Measurements from ENCODE around the gene HIGD1C.
"Not testable (repeated sequence)": the region's sequence is repeated elsewhere in the genome, so short reads cannot be mapped to it uniquely, and the experiment has no call there.

The HIGD1C gene

DNA sequence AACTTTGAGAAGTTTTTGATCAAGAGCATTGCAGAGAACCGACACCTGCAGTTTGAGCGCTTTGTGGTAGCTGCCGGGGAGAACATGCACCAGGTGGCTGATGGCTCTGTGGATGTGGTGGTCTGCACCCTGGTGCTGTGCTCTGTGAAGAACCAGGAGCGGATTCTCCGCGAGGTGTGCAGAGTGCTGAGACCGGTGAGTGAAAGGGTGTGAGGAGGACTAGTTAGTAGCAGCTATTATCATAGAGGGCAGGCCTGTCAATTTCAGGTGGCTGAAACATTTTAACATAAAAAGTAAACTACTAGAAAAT is 27.0 kb upstream of the HIGD1C start:
- Histone ChIP-seq H3K4me3 (ENCODE audit: low read length) (peak overlapping the region; percentile 72), H3K4me1 (ENCODE audit: insufficient read depth, low read length) (peaks cover 23% of the 10 kb centered on the region; the same call in 1 of the 2 replicates), H3K9ac (ENCODE audit: low read depth, low read length) (peak overlapping the region; percentile 67; the same call in 1 of the 2 replicates), H3K27me3 (ENCODE audit: insufficient read depth, low read length) (no peaks in the 10 kb centered on the region), H3K36me3 (ENCODE audit: insufficient read depth, low read depth, low read length) (no peaks in the 10 kb centered on the region), H3K9me3 (ENCODE audit: insufficient read depth, low read depth, low read length) (no peaks in the 10 kb centered on the region), H3K27ac (ENCODE audit: low read length) (no peak overlapping the region)

DNA sequence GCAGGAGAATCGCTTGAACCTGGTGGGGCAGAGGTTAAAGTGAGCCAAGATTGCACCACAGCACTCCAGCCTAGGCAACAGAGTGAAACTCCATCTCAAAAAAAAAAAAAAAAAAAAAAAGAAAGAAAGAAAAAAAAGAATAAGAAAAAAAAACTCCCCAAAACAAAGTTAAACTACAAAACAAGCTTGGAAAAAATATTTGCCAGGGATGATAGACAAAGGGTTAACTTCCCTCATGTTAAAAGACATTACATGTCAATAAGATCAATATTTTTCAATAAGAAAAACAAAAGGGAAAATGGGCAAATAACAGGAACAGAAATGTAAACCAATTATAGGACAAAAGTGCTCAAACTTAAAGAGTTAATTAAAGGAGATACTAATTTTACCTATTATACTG is 26.4 kb upstream of the HIGD1C start:
- Histone ChIP-seq H3K27ac (ENCODE audit: low read length) (no peak overlapping the region), H3K4me3 (ENCODE audit: low read length) (peak overlapping the region; percentile 72), H3K27me3 (ENCODE audit: insufficient read depth, low read length) (no peaks in the 10 kb centered on the region), H3K4me1 (ENCODE audit: insufficient read depth, low read length) (peaks cover 23% of the 10 kb centered on the region; the same call in 1 of the 2 replicates), H3K9me3 (ENCODE audit: insufficient read depth, low read depth, low read length) (no peaks in the 10 kb centered on the region), H3K9ac (ENCODE audit: low read depth, low read length) (no peak overlapping the region), H3K36me3 (ENCODE audit: insufficient read depth, low read depth, low read length) (no peaks in the 10 kb centered on the region)

DNA sequence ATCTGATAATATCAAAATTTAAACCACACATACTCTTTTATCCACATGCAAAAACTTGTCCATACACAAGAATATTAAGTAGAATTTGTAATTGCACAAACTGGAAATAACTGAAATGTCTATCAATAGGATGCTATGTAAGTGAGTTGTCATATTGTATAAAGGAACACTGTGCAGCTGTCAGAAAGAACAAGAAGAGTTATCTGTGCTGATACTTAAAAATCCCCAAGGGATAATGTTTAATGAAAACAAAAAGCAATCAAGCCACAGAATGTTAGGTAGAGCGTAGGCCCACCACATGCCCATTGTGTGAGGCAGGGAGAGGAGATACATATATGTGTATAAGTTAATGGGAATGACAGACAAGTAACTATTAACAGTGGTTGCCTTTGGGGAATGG is 25.9 kb upstream of the HIGD1C start:
- Histone ChIP-seq H3K27ac (ENCODE audit: low read length) (no peak overlapping the region), H3K4me1 (ENCODE audit: insufficient read depth, low read length) (peaks cover 23% of the 10 kb centered on the region; the same call in 1 of the 2 replicates), H3K9me3 (ENCODE audit: insufficient read depth, low read depth, low read length) (no peaks in the 10 kb centered on the region), H3K27me3 (ENCODE audit: insufficient read depth, low read length) (no peaks in the 10 kb centered on the region), H3K9ac (ENCODE audit: low read depth, low read length) (no peak overlapping the region), H3K36me3 (ENCODE audit: insufficient read depth, low read depth, low read length) (no peaks in the 10 kb centered on the region), H3K4me3 (ENCODE audit: low read length) (peak overlapping the region; percentile 36; the same call in 1 of the 2 replicates)

DNA sequence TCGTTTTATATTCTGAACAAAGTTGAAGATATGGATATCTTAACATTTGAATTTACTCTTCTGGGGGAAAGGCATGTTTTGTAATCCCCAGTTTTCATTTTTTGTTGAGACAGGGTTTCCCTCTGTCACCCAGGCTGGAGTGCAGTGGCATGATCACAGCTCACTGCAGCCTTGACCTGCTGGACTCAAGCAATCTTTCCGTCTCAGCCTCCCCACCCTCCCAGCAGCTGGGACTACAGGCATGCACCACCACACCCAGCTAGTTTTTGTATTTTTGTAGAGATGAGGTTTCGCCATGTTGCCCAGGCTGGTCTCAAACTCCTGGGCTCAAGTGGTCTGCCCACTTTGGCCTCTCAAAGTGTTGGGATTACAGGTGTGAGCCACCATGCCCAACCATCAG is 25.4 kb upstream of the HIGD1C start:
- H3K4me1 ChIP-seq (ENCODE audit: insufficient read depth, low read length) = peaks cover 23% of the 10 kb centered on the region; the same call in 1 of the 2 replicates
- H3K36me3 ChIP-seq (ENCODE audit: insufficient read depth, low read depth, low read length); H3K27me3 ChIP-seq (ENCODE audit: insufficient read depth, low read length); H3K27ac ChIP-seq (ENCODE audit: low read length); H3K9me3 ChIP-seq (ENCODE audit: insufficient read depth, low read depth, low read length); H3K9ac ChIP-seq (ENCODE audit: low read depth, low read length): not testable (repeated sequence)
- peak overlapping the region; percentile 36; the same call in 1 of the 2 replicates for H3K4me3 ChIP-seq (ENCODE audit: low read length)

DNA sequence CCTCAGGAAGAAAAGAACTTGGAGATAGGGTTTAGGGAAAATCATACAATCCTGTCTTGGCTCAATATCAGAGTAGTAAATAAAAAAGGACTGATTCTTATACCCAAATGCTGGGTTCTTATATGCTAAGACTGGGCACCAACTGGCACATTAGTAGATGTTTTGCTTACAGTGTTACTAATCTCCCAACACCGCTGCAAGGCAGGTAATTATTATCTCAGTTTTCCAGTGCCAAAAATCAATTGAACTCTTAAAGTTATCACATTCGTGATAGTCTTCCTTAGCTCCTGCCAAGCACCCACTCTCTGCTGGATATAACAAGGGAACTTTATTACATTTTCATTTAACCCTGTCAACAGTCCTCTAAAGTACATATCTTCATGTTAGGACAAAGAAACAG is 25.0 kb upstream of the HIGD1C start:
- Histone ChIP-seq H3K9ac (ENCODE audit: low read depth, low read length) (no peak overlapping the region), H3K36me3 (ENCODE audit: insufficient read depth, low read depth, low read length) (no peaks in the 10 kb centered on the region), H3K4me1 (ENCODE audit: insufficient read depth, low read length) (peaks cover 21% of the 10 kb centered on the region; the same call in 1 of the 2 replicates), H3K27me3 (ENCODE audit: insufficient read depth, low read length) (no peaks in the 10 kb centered on the region), H3K9me3 (ENCODE audit: insufficient read depth, low read depth, low read length) (no peaks in the 10 kb centered on the region), H3K4me3 (ENCODE audit: low read length) (no peak overlapping the region), H3K27ac (ENCODE audit: low read length) (no peak overlapping the region)

DNA sequence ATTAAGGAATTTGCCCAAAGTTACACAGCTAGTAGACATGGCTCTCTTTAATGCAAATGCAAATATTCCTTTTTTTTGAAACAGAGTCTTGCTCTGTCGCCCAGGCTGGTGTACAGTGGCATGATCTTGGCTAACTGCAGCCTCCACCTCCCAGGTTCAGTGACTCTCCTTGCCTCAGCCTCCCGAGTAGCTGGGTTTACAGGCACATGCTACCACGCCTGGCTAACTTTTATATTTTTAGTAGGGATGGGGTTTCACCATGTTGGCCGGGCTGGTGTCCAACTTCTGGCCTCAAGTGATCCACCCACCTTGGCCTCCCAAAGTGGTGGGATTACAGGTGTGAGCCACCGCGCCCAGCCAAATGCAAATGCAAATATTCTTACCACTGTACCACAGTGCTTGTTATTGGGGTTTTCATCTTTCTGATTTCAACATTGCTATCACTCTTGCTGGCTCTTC is 24.5 kb upstream of the HIGD1C start:
- H3K9me3 ChIP-seq (ENCODE audit: insufficient read depth, low read depth, low read length) = no peaks in the 10 kb centered on the region
- H3K36me3 ChIP-seq (ENCODE audit: insufficient read depth, low read depth, low read length) = no peaks in the 10 kb centered on the region
- H3K9ac ChIP-seq (ENCODE audit: low read depth, low read length) = no peak overlapping the region
- H3K27me3 ChIP-seq (ENCODE audit: insufficient read depth, low read length) = no peaks in the 10 kb centered on the region
- H3K4me3 ChIP-seq (ENCODE audit: low read length) = no peak overlapping the region; the same call in 1 of the 2 replicates
- H3K4me1 ChIP-seq (ENCODE audit: insufficient read depth, low read length) = peaks cover 16% of the 10 kb centered on the region; the same call in 1 of the 2 replicates
- H3K27ac ChIP-seq (ENCODE audit: low read length) = no peak overlapping the region

DNA sequence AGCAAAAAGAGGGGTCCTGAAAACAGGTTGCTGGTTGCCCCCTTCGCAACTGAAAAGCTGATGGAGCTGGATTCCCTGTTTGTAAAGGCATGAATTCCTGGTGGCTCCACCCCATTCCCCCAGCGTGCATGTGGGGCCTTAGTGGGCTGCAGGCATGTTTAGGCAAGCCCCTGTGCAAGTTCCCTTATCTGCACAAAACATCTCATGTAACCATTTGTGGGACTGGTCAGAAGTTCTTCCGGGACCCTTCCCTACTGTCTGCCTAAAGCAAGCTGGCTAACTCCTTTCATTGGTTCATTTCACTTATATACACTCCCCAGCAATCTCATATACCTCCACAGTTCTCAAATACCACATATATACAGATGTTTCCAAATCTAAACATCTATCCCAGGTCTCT is 24.0 kb upstream of the HIGD1C start:
- H3K36me3 ChIP-seq (ENCODE audit: insufficient read depth, low read depth, low read length) = no peaks in the 10 kb centered on the region
- no peak overlapping the region for H3K27ac ChIP-seq (ENCODE audit: low read length)
- no peaks in the 10 kb centered on the region for H3K9me3 ChIP-seq (ENCODE audit: insufficient read depth, low read depth, low read length)
- H3K4me1 ChIP-seq (ENCODE audit: insufficient read depth, low read length) = peaks cover 11% of the 10 kb centered on the region; the same call in 1 of the 2 replicates
- H3K4me3 ChIP-seq (ENCODE audit: low read length) = peak overlapping the region; percentile 27; the same call in 1 of the 2 replicates
- no peaks in the 10 kb centered on the region for H3K27me3 ChIP-seq (ENCODE audit: insufficient read depth, low read length)
- no peak overlapping the region for H3K9ac ChIP-seq (ENCODE audit: low read depth, low read length)

DNA sequence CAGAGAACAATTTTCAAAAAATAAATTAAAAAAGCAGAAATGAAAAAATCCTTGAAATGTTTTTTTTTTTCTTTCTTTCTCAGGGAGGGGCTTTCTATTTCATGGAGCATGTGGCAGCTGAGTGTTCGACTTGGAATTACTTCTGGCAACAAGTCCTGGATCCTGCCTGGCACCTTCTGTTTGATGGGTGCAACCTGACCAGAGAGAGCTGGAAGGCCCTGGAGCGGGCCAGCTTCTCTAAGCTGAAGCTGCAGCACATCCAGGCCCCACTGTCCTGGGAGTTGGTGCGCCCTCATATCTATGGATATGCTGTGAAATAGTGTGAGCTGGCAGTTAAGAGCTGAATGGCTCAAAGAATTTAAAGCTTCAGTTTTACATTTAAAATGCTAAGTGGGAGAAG is 22.5 kb upstream of the HIGD1C start:
- Histone ChIP-seq H3K4me3 (ENCODE audit: low read length) (no peak overlapping the region), H3K27ac (ENCODE audit: low read length) (no peak overlapping the region), H3K9ac (ENCODE audit: low read depth, low read length) (no peak overlapping the region), H3K9me3 (ENCODE audit: insufficient read depth, low read depth, low read length) (no peaks in the 10 kb centered on the region), H3K27me3 (ENCODE audit: insufficient read depth, low read length) (no peaks in the 10 kb centered on the region), H3K36me3 (ENCODE audit: insufficient read depth, low read depth, low read length) (no peaks in the 10 kb centered on the region), H3K4me1 (ENCODE audit: insufficient read depth, low read length) (peaks cover 11% of the 10 kb centered on the region; the same call in 1 of the 2 replicates)

DNA sequence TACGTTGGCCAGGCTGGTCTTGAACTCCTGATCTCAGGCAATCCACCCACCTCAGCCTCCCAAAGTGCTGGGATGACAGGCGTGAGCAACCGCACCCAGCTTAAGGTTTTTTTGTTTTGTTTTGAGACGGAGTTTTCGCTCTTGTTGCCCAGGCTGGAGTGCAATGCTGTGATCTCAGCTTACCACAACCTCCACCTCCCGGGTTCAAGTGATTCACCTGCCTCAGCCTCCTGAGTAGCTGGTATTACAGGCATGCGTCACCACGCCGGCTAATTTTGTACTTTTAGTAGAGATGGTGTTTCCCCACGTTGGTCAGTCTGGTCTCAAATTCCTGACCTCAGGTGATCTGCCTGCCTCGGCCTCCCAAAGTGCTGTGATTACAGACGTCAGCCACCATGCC is 21.9 kb upstream of the HIGD1C start:
- not testable (repeated sequence) for H3K4me1 ChIP-seq (ENCODE audit: insufficient read depth, low read length); H3K27me3 ChIP-seq (ENCODE audit: insufficient read depth, low read length); H3K9ac ChIP-seq (ENCODE audit: low read depth, low read length); H3K36me3 ChIP-seq (ENCODE audit: insufficient read depth, low read depth, low read length); H3K27ac ChIP-seq (ENCODE audit: low read length); H3K9me3 ChIP-seq (ENCODE audit: insufficient read depth, low read depth, low read length); H3K4me3 ChIP-seq (ENCODE audit: low read length)

DNA sequence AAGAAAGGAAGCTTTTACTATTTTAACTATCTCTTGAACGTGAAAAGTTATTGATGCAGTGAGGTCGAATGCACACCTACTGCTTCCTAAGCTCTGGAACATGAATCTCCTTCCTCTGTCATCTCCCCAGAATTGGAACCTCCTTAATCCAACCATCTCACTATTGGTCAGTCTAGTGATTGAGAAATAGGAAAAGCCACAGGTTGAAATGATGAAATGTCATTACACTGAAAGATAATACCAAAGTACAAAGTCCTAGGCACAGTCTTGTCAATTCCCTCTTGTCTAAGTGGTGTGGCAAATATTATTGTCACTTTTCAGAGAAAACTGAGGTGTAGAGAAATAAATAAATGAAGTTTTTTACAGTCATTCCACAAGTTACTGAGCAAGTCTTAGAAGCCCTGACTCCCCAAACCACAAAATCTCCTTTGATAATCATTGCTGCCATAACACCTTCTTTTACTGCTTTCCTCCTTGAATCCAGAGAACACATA is 19.5 kb upstream of the HIGD1C start:
- no peak overlapping the region for H3K27ac ChIP-seq (ENCODE audit: low read length)
- no peaks in the 10 kb centered on the region for H3K27me3 ChIP-seq (ENCODE audit: insufficient read depth, low read length)
- H3K9me3 ChIP-seq (ENCODE audit: insufficient read depth, low read depth, low read length) = no peaks in the 10 kb centered on the region
- H3K4me3 ChIP-seq (ENCODE audit: low read length) = no peak overlapping the region
- H3K4me1 ChIP-seq (ENCODE audit: insufficient read depth, low read length) = 0 out of 2 replicates have a peak, but pooled peaks cover 6% of the 10 kb centered on the region
- no peaks in the 10 kb centered on the region for H3K36me3 ChIP-seq (ENCODE audit: insufficient read depth, low read depth, low read length)
- no peak overlapping the region for H3K9ac ChIP-seq (ENCODE audit: low read depth, low read length)

DNA sequence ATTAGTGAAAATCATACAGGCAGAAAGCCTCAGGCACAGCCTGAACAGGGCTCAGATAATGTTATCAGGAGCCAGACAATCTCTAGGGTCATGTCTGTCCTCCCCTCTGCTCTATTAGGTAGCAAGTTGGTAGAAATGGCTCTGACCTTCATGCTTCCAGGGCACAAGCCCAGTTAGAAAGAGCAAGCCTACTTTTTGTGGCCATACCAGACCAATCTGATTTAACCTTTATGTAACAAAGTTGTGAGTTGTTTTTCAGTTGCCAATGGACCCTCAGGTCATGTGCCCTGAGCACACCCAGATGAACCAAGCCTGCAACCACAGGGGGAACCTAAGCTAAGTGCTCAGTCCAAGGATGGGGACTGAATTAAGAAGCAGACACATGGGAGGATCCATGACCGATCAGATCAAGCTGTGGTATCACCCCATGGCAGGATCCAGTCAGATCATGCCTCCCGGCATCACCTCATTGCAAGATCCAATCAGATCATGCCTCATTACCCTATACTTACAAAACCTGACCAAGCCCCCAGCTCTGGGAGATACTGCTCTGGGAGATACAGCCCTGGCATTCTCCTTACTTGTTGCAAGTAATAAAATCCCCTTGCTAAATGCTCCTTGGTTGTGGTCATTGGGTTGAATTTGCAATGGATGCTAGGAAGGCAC is 18.8 kb upstream of the HIGD1C start:
- 0 out of 2 replicates have a peak, but pooled peaks cover 6% of the 10 kb centered on the region for H3K4me1 ChIP-seq (ENCODE audit: insufficient read depth, low read length)
- H3K9ac ChIP-seq (ENCODE audit: low read depth, low read length) = no peak overlapping the region; the same call in 1 of the 2 replicates
- H3K4me3 ChIP-seq (ENCODE audit: low read length) = no peak overlapping the region
- no peaks in the 10 kb centered on the region for H3K27me3 ChIP-seq (ENCODE audit: insufficient read depth, low read length)
- no peak overlapping the region for H3K27ac ChIP-seq (ENCODE audit: low read length)
- no peaks in the 10 kb centered on the region for H3K36me3 ChIP-seq (ENCODE audit: insufficient read depth, low read depth, low read length)
- H3K9me3 ChIP-seq (ENCODE audit: insufficient read depth, low read depth, low read length) = no peaks in the 10 kb centered on the region

DNA sequence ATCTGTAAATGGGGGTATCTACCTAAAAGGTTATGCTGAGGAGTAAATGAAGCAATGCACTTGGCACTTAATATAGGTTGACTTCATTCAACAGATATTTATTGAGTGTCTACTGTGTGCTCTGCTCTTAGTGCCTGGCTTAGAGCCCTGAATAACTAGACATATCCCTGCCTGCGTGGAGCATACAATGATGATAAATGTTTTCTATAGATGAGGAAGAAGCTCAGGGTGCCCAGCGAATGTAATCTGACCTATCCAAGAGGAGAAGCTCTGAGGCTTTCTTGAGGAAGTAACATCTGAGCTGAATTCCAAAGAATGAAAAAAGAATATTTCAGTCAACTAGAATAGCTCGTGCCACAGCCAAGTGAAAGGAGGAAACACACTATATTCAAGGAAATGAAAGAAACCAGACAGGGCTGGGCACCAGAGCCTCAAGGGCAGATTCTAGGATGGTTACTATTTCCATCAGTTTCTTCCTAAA is 17.9 kb upstream of the HIGD1C start:
- Histone ChIP-seq H3K4me1 (ENCODE audit: insufficient read depth, low read length) (0 out of 2 replicates have a peak, but pooled peaks cover 6% of the 10 kb centered on the region), H3K27ac (ENCODE audit: low read length) (no peak overlapping the region), H3K27me3 (ENCODE audit: insufficient read depth, low read length) (no peaks in the 10 kb centered on the region), H3K4me3 (ENCODE audit: low read length) (no peak overlapping the region), H3K9me3 (ENCODE audit: insufficient read depth, low read depth, low read length) (no peaks in the 10 kb centered on the region), H3K9ac (ENCODE audit: low read depth, low read length) (no peak overlapping the region), H3K36me3 (ENCODE audit: insufficient read depth, low read depth, low read length) (no peaks in the 10 kb centered on the region)

All from iPS-20b (cell line).